Fibroblast of lung (primary cell): ENCODE results near the gene ATP5PD. TPM values are rescaled to one million over a fixed set of nuclear protein-coding genes. Genes with fewer than 3 reads are reported as not detected.

Source experiments
- DNase-seq, 2 donors: peaks; one replicate each; pipeline versions ENCODE4 v3.0.0 to v3.0.0-alpha.2; 2010; ENCODE audit warnings: low read depth in 2 of 2
- H2AFZ ChIP-seq: 2 replicates; pipeline ENCODE4 v1.5.1; 2012; ENCODE audit warnings: low read length, control low read depth, inconsistent platforms
- H3K27ac ChIP-seq: 2 replicates; pipeline ENCODE4 v1.5.1; 2011; ENCODE audit warnings: low read length, control low read depth; ENCODE audit not compliant: insufficient read depth
- H3K27me3 ChIP-seq: 2 replicates; pipeline ENCODE4 v1.5.1; 2011; ENCODE audit warnings: mild to moderate bottlenecking, low read length; ENCODE audit not compliant: control insufficient read depth, insufficient read depth
- H3K36me3 ChIP-seq: 2 replicates; pipeline ENCODE4 v1.5.1; 2011; ENCODE audit warnings: low read length; ENCODE audit not compliant: control insufficient read depth, insufficient read depth
- H3K4me1 ChIP-seq: 2 replicates; pipeline ENCODE4 v1.5.1; 2011; ENCODE audit warnings: low read length; ENCODE audit not compliant: control insufficient read depth, insufficient read depth; ENCODE audit errors: extremely low read depth
- H3K4me2 ChIP-seq: 2 replicates; pipeline ENCODE4 v1.5.1; 2011; ENCODE audit warnings: low read length, control low read depth; ENCODE audit not compliant: insufficient read depth; ENCODE audit errors: extremely low read depth
- H3K4me3 ChIP-seq, 4 experiments: fragments of 200-600 bp in 1 of 4; sonication (generic) in 1 of 4; replicated peaks in 1 of 4; 2 replicates each; pipeline ENCODE4 v1.5.1; 2011 to 2016; ENCODE audit warnings: low read length in 4 of 4, low read depth in 3 of 4, mild to moderate bottlenecking in 3 of 4, control low read depth in 2 of 4, inconsistent platforms in 1 of 4, mixed read lengths in 1 of 4; ENCODE audit not compliant: insufficient read depth in 1 of 4; ENCODE audit errors: control extremely low read depth in 1 of 4
- H3K79me2 ChIP-seq: 2 replicates; pipeline ENCODE4 v1.5.1; 2012; ENCODE audit warnings: mild to moderate bottlenecking, low read length, inconsistent platforms; ENCODE audit not compliant: control insufficient read depth, insufficient read depth
- H3K9ac ChIP-seq: 2 replicates; pipeline ENCODE4 v1.5.1; 2011; ENCODE audit warnings: mild to moderate bottlenecking, low read length, control low read depth; ENCODE audit not compliant: insufficient read depth
- H3K9me3 ChIP-seq: 2 replicates; pipeline ENCODE4 v1.5.1; 2012; ENCODE audit warnings: low read depth, low read length; ENCODE audit not compliant: control insufficient read depth, insufficient read depth
- H4K20me1 ChIP-seq: 2 replicates; pipeline ENCODE4 v1.5.1; 2011; ENCODE audit warnings: low read length; ENCODE audit not compliant: control insufficient read depth, insufficient read depth; ENCODE audit errors: extremely low read depth
- EZH2 ChIP-seq: IDR thresholded peaks from 2 replicates; pipeline ENCODE4 v1.5.1; 2012; ENCODE audit warnings: low read length, control low read depth, mild to moderate bottlenecking; ENCODE audit errors: missing control alignments
- polyA plus RNA-seq, 2 donors: library from polyadenylated mRNA; depleted of rRNA in 1 of 2; stranded (reverse) in 1 of 2; unstranded in 1 of 2; fragments of >200 nt; gene quantifications; 2 replicates each; pipeline ENCODE4 v1.2.1, GENCODE V29; 2011 to 2012; ENCODE audit warnings: missing spikeins in 1 of 2
- total RNA-seq: library from RNA; depleted of rRNA; stranded (reverse); fragments of >200 nt; gene quantifications from 2 replicates; pipeline ENCODE4 v1.2.1, GENCODE V29; 2014
- TF ChIP-seq, protein P1 (sequence below), 2 donors: IDR thresholded peaks in 1 of 2; conservative IDR thresholded peaks in 1 of 2; 1 replicate in 1 of 2; 2 replicates in 1 of 2; pipeline ENCODE4 v1.5.1; 2011 to 2012; ENCODE audit warnings: low read length in 2 of 2, control low read depth in 1 of 2, inconsistent platforms in 1 of 2, low read depth in 1 of 2, mild to moderate bottlenecking in 1 of 2

Gene ATP5PD
- total and polyA plus RNA-seq, 2 donors (not counting 1 experiment from before 2014, with no cell fraction given): 317 to 442 TPM

DNA sequence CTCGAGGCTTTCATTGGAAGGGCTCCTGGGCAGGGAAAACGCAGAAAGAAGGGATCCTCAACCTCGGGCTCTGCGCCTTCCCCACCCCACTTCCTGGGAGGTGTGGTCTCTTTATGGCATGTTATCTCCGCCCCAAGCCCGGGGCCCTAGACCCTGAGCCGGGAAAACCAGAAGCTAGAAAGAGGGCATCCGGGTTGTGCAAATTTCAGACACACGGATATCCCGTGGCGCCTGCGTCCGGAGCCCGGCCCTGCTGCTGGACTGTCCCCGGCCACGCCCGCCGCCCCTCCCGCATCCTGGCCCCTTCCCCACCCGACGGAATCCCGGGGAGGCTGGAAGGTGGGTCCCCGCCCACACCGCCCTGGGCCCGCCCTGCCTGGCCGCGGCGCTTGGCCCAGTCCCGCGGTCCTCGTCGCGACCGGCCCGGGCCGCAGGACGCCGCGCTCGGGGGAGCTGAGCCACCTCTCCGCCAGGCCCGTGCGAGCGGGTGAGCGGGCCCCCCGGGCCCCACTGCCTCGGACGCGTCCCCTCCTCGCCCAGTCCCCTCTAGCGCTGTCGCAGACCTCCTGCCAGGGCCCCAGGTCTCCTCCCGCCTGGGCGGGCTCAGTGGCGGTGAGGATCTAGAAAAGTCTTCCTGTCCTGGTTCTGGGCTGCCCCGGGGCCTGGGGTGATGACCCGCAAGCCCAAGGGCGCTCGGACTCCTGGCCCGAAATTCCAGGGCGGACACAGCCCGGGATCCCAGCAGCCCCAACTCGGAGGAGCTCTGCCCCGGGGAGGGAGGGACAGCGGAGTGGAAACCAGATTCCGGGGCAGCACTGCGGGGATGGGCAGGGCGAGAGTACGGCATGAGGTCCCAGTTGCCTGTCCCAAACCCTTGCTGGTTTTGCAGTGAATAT is 41.0 kb upstream of the ATP5PD start, which contains the start of gene SLC16A5:
Gene SLC16A5, plus strand, starts transcription at position 397 of the 896 bp plus-strand sequence. CDS start 5,683 bp downstream, outside the sequence.
- Histone ChIP-seq H3K27me3 (no peaks in the 10 kb centered on the region), H3K4me3 (peak within 1 kb of the TSS; percentile 26 to 60 (median 40)), H3K36me3 (no peaks in the 10 kb centered on the region), H3K9me3 (no peaks in the 10 kb centered on the region), H3K4me1 (peaks cover 21% of the 10 kb centered on the region), H3K27ac (peak within 1 kb of the TSS; percentile 23), H3K4me2 (peak within 1 kb of the TSS; percentile 82), H3K9ac (peak within 1 kb of the TSS; percentile 37), H3K79me2 (no peaks in the 10 kb centered on the region), H4K20me1 (no peaks in the 10 kb centered on the region), H2AFZ (peak within 1 kb of the TSS; percentile 82)
- DNase-seq: peak; percentile 71 to 75
- TF ChIP-seq EZH2: no peak
- TF ChIP-seq, protein P1, sequence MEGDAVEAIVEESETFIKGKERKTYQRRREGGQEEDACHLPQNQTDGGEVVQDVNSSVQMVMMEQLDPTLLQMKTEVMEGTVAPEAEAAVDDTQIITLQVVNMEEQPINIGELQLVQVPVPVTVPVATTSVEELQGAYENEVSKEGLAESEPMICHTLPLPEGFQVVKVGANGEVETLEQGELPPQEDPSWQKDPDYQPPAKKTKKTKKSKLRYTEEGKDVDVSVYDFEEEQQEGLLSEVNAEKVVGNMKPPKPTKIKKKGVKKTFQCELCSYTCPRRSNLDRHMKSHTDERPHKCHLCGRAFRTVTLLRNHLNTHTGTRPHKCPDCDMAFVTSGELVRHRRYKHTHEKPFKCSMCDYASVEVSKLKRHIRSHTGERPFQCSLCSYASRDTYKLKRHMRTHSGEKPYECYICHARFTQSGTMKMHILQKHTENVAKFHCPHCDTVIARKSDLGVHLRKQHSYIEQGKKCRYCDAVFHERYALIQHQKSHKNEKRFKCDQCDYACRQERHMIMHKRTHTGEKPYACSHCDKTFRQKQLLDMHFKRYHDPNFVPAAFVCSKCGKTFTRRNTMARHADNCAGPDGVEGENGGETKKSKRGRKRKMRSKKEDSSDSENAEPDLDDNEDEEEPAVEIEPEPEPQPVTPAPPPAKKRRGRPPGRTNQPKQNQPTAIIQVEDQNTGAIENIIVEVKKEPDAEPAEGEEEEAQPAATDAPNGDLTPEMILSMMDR (conservative IDR thresholded peaks at IDR 0.05 in 1 of 2, IDR thresholded peaks at IDR 0.05 in 1 of 2; ENCODE audit: low read depth in 1 of 2, low read length in 2 of 2): no peak

GRCh38 chr17:75087182-75087557 is 40.4 kb upstream of the ATP5PD start:
- H3K79me2 ChIP-seq: no peaks in the 10 kb centered on the region
- peak overlapping the region; percentile 82 for H3K4me2 ChIP-seq
- no peak for DNase-seq
- peak overlapping the region; percentile 36 for H3K9ac ChIP-seq
- H3K27me3 ChIP-seq: no peaks in the 10 kb centered on the region
- H3K4me1 ChIP-seq: peaks cover 21% of the 10 kb centered on the region
- no peaks in the 10 kb centered on the region for H3K36me3 ChIP-seq
- peak overlapping the region; percentile 23 for H3K27ac ChIP-seq
- H2AFZ ChIP-seq: peak overlapping the region; percentile 82
- H4K20me1 ChIP-seq: no peaks in the 10 kb centered on the region
- no peaks in the 10 kb centered on the region for H3K9me3 ChIP-seq
- H3K4me3 ChIP-seq: peak overlapping the region; percentile 21 to 60 (median 40)
- TF ChIP-seq, protein P1 (conservative IDR thresholded peaks at IDR 0.05 in 1 of 2, IDR thresholded peaks at IDR 0.05 in 1 of 2; ENCODE audit: low read depth in 1 of 2, low read length in 2 of 2): no peak
- TF ChIP-seq EZH2: no peak

GRCh38 chr17:75086496-75087181 is 39.9 kb upstream of the ATP5PD start:
- Histone ChIP-seq H4K20me1 (no peaks in the 10 kb centered on the region), H3K9ac (no peak overlapping the region), H3K27me3 (no peaks in the 10 kb centered on the region), H3K36me3 (no peaks in the 10 kb centered on the region), H3K4me3 (no peak overlapping the region), H2AFZ (no peak overlapping the region), H3K4me2 (no peak overlapping the region), H3K4me1 (peaks cover 21% of the 10 kb centered on the region), H3K79me2 (no peaks in the 10 kb centered on the region), H3K27ac (no peak overlapping the region), H3K9me3 (no peaks in the 10 kb centered on the region)
- TF ChIP-seq, protein P1 (conservative IDR thresholded peaks at IDR 0.05 in 1 of 2, IDR thresholded peaks at IDR 0.05 in 1 of 2; ENCODE audit: low read depth in 1 of 2, low read length in 2 of 2): no peak
- no peak for TF ChIP-seq EZH2
- DNase-seq: no peak
